Measurements from ENCODE around the gene FRMD1.

The FRMD1 gene

DNA sequence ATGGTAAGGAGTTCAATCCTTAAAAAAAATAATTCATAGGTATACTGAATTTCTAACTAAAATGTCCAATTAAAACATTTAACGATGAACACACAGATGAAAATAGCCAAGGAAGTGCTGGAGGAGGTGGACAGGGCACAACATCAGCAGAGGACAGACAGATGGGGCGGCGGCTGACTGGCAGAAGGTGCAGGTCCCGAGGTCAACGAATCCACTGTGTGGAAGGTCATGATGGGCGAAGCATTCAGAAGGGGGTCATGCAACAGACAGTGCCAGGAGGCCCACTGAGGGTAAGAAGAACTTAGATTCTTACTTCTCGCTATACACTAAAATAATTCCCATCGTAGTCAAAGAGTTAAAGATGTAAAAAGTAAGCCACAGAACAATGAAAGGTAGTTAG is 34.2 kb upstream of the FRMD1 start:
- no peak overlapping the region for H3K4me3 ChIP-seq (ENCODE audit: control insufficient read depth, low read depth, low read length)
- DNase-seq (ENCODE audit: low read depth), result no peak
- no peak for TF ChIP-seq CTCF (IDR thresholded peaks at IDR 0.05; ENCODE audit: control insufficient read depth, insufficient read depth, low read depth, low read length, missing control alignments)

DNA sequence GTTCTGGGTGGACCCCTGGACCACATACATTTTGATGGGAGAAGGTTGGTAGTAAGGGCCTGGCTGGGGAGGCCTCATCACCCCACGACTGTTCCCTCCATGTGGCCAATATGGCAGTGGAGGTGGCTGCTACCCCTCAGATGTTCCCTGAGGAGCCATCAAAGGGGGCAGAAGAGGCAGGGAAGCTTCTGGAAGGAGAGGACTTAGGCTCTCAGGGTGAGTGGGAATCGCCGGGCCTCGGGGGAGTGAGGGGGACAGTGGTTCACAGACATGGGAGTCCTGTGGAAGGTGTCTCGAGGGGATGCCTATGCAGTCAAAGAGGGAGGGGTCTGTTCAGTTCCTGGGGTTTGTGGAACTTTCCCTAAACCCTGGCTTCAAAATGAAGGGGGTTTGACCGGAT is 32.9 kb upstream of the FRMD1 start:
- DNase-seq (ENCODE audit: low read depth), result no peak
- H3K4me3 ChIP-seq (ENCODE audit: control insufficient read depth, low read depth, low read length), result no peak overlapping the region
- TF ChIP-seq CTCF (IDR thresholded peaks at IDR 0.05; ENCODE audit: control insufficient read depth, insufficient read depth, low read depth, low read length, missing control alignments), result no peak

- no peak for DNase-seq (ENCODE audit: low read depth)
- H3K4me3 ChIP-seq (ENCODE audit: control insufficient read depth, low read depth, low read length), result no peak overlapping the region
- TF ChIP-seq CTCF (IDR thresholded peaks at IDR 0.05; ENCODE audit: control insufficient read depth, insufficient read depth, low read depth, low read length, missing control alignments), result no peak
Observed at GRCh38 chr6:168110437-168110836, 31.4 kb upstream of the FRMD1 start.

GRCh38 chr6:168109171-168109570 is 30.2 kb upstream of the FRMD1 start:
- no peak for TF ChIP-seq CTCF (IDR thresholded peaks at IDR 0.05; ENCODE audit: control insufficient read depth, insufficient read depth, low read depth, low read length, missing control alignments)
- no peak for DNase-seq (ENCODE audit: low read depth)

GRCh38 chr6:168107191-168107983 is 28.4 kb upstream of the FRMD1 start:
- H3K4me3 ChIP-seq (ENCODE audit: control insufficient read depth, low read depth, low read length), result no peak overlapping the region
- DNase-seq (ENCODE audit: low read depth), result no peak
- no peak for TF ChIP-seq CTCF (IDR thresholded peaks at IDR 0.05; ENCODE audit: control insufficient read depth, insufficient read depth, low read depth, low read length, missing control alignments)

More at GRCh38 chr6:168109171-168109570, 30.2 kb upstream of the FRMD1 start:
- no peak overlapping the region for H3K4me3 ChIP-seq (ENCODE audit: control insufficient read depth, low read depth, low read length)

DNA sequence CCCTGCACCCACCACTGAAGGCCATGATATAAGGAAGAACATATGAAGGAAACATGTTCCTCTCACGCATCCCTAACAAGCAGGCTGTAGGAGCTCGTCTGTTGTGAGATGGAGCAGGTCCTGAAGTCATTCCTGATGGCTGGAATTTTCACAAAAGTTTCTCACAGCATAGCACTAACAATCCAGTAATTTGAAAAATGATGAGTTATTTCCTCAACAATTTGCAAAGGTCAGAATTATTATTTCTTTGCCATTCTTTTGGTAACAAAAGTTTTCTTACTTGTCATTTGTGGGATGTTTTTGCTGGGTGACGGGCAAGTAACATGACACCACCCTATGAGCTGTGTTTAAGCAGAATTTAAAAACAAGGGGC is 27.6 kb upstream of the FRMD1 start:
- no peak for DNase-seq (ENCODE audit: low read depth)
- TF ChIP-seq CTCF (IDR thresholded peaks at IDR 0.05; ENCODE audit: control insufficient read depth, insufficient read depth, low read depth, low read length, missing control alignments), result no peak
- H3K4me3 ChIP-seq (ENCODE audit: control insufficient read depth, low read depth, low read length), result no peak overlapping the region
